Activated B cell treated with CpG ODN at 0.5 μM for 24 hours (primary cell): ENCODE data around the gene RPRD1B. TPM values are rescaled to one million over a fixed set of nuclear protein-coding genes. Genes with fewer than 3 reads are reported as not detected.

Source experiments
- ATAC-seq: fragments of 200-7000 bp; cut with Tn5 transposase; one replicate; pipeline ENCODE4 v1.10.0; 2021; ENCODE audit warnings: low read depth, mild to moderate bottlenecking, moderate library complexity
- CTCF ChIA-PET: fragments of 350-600 bp; sonication (Branson Sonifier 250); formaldehyde crosslinking; loops from one replicate; lab custom pipeline; 2021; ENCODE audit warnings: antibody characterized with exemption; lab: Charles Lee
- POLR2A ChIA-PET: fragments of 350-600 bp; sonication (Branson Sonifier 250); formaldehyde crosslinking; loops from one replicate; lab custom pipeline; 2021; ENCODE audit warnings: antibody characterized with exemption; lab: Charles Lee
- DNase-seq: peaks from one replicate; pipeline ENCODE4 v3.0.0; 2022
- H3K27ac Mint-ChIP-seq: one replicate; pipeline ENCODE4 v1.8.0; 2020; ENCODE audit warnings: mixed read lengths
- H3K27me3 Mint-ChIP-seq: one replicate; pipeline ENCODE4 v1.8.0; 2021; ENCODE audit warnings: mixed read lengths
- H3K36me3 Mint-ChIP-seq: one replicate; pipeline ENCODE4 v1.8.0; 2021; ENCODE audit warnings: low read depth, mixed read lengths
- H3K4me1 Mint-ChIP-seq: one replicate; pipeline ENCODE4 v1.8.0; 2021; ENCODE audit warnings: mixed read lengths
- H3K4me3 Mint-ChIP-seq: one replicate; pipeline ENCODE4 v1.8.0; 2020; ENCODE audit warnings: mild to moderate bottlenecking, mixed read lengths
- H3K9me3 Mint-ChIP-seq: one replicate; pipeline ENCODE4 v1.8.0; 2020; ENCODE audit warnings: mixed read lengths
- intact Hi-C: fragments of 100-400 bp; cut with micrococcal nuclease; formaldehyde crosslinking; loops from one replicate; pipeline ENCODE4 v1.15.1; 2024
- total RNA-seq: library from RNA; stranded (reverse); gene quantifications from 2 replicates; pipeline ENCODE4 v1.2.3, GENCODE V29; 2022
- TF ChIP-seq, protein P1 (sequence below): fragments of 200-600 bp; IDR thresholded peaks from one replicate; pipeline ENCODE4 v1.8.0; 2022; ENCODE audit warnings: antibody characterized with exemption, mild to moderate bottlenecking

RPRD1B gene
- total RNA-seq, 1 donor from 2014 or later: 38.4 TPM

DNA sequence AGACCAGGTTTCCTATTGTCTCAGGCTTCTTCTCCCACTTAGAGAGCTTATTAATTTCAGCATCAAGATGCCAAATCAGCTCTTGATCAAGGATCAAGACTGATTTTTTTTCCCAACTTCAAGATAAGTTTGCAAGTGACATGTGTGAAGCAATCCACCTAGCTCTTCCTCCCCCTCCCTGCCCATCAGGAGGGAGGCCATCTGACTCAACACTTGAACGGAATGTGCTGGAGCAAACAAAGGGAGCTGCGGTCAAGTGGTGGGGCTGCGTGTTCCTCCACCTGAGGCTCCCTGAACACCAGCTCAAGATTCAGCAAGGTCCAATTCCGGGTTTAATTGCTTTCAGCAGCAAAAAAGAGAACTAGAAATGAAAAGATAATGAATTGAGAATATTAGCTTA, 39.0 kb upstream of the RPRD1B start:
- no peaks in the 10 kb centered on the region for H3K9me3 Mint-ChIP-seq
- no peaks in the 10 kb centered on the region for H3K27me3 Mint-ChIP-seq
- intact Hi-C loops: loop anchor here (5.0 kb wide), 2 partner anchors 727 to 802 kb away; no protein-coding TSS in a partner anchor
- peaks cover 72% of the 10 kb centered on the region for H3K36me3 Mint-ChIP-seq
- no peak for ATAC-seq
- DNase-seq: no peak
- H3K4me1 Mint-ChIP-seq: peaks cover 20% of the 10 kb centered on the region
- H3K27ac Mint-ChIP-seq: no peak overlapping the region
- no peak overlapping the region for H3K4me3 Mint-ChIP-seq
- CTCF ChIA-PET: interaction anchor here (3.6 to 5.5 kb wide), 2 partner anchors 226 to 431 kb away, joined by 18 to 57 read pairs; no protein-coding TSS in a partner anchor
- POLR2A ChIA-PET: no interaction called here
- TF ChIP-seq, protein P1, sequence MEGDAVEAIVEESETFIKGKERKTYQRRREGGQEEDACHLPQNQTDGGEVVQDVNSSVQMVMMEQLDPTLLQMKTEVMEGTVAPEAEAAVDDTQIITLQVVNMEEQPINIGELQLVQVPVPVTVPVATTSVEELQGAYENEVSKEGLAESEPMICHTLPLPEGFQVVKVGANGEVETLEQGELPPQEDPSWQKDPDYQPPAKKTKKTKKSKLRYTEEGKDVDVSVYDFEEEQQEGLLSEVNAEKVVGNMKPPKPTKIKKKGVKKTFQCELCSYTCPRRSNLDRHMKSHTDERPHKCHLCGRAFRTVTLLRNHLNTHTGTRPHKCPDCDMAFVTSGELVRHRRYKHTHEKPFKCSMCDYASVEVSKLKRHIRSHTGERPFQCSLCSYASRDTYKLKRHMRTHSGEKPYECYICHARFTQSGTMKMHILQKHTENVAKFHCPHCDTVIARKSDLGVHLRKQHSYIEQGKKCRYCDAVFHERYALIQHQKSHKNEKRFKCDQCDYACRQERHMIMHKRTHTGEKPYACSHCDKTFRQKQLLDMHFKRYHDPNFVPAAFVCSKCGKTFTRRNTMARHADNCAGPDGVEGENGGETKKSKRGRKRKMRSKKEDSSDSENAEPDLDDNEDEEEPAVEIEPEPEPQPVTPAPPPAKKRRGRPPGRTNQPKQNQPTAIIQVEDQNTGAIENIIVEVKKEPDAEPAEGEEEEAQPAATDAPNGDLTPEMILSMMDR: no peak

DNA sequence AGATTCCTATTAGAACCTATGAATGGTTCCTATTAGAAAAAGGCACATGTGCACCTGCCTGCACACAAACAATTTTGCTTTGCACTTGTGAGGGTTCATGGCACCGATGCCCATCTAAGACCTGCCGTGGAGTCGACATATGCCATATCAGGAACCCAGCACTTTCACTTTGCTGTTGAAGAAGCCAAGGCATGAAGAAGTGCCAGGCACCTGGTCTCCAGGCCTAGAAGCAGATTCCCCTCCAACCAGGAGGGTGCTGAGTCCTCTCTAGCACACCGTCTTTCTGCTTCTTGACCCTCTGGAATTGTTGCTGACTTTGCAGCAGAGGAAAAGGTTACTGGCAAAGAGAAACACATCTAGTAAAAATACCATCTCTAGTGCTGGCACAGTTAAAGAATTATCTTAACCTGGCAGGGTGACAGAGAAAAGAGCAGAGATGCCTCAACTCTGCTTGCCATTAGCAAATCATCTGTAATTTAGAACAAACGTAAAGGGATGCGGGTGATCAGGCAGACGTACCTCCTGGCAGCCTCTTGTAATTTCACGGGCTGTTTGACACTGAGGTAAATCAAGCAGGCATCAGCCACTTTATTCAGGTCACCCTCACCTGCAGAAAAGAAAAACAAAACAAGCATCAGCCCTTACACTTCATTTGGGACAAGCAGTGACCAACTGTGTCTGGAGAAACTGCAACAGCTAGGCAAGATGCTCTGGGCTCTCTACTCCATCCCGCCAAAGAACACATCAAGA, 37.5 kb upstream of the RPRD1B start:
- ChIA-PET CTCF (interaction anchor here (5.5 kb wide), 1 partner anchor 432 kb away, joined by 57 read pairs; no protein-coding TSS in a partner anchor), POLR2A (no interaction called here)
- no peaks in the 10 kb centered on the region for H3K27me3 Mint-ChIP-seq
- TF ChIP-seq, protein P1: no peak
- no peaks in the 10 kb centered on the region for H3K9me3 Mint-ChIP-seq
- ATAC-seq (no peak), DNase-seq (no peak)
- peaks cover 8% of the 10 kb centered on the region for H3K4me1 Mint-ChIP-seq
- H3K27ac Mint-ChIP-seq: no peak overlapping the region
- H3K36me3 Mint-ChIP-seq: peaks cover 80% of the 10 kb centered on the region
- no peak overlapping the region for H3K4me3 Mint-ChIP-seq
- intact Hi-C loops: no loop called here

DNA sequence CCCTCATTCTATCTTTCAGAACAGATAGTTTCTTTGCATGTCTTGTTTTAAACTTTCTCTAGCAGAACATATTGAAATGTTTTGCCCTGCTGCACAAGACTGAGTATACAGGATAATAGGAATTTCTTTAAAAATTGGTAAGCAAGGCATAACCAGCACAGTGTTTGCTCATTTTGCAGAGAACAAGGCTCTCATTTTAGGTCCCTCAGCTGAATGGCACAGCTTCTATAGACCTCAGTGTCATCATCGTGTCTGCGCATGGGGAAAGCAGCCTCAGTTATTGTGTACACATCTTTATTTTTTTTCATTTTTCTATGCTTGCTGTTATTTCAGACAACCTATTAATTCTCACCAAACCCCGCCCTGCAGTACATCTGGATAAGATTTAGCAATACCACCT, 36.0 kb upstream of the RPRD1B start:
- intact Hi-C loops: no loop called here
- no peaks in the 10 kb centered on the region for H3K9me3 Mint-ChIP-seq
- CTCF ChIA-PET: no interaction called here
- peaks cover 84% of the 10 kb centered on the region for H3K36me3 Mint-ChIP-seq
- no peaks in the 10 kb centered on the region for H3K27me3 Mint-ChIP-seq
- no peak overlapping the region for H3K4me3 Mint-ChIP-seq
- POLR2A ChIA-PET: no interaction called here
- TF ChIP-seq, protein P1: no peak
- no peak overlapping the region for H3K27ac Mint-ChIP-seq
- DNase-seq (no peak), ATAC-seq (no peak)
- H3K4me1 Mint-ChIP-seq: no peaks in the 10 kb centered on the region

DNA sequence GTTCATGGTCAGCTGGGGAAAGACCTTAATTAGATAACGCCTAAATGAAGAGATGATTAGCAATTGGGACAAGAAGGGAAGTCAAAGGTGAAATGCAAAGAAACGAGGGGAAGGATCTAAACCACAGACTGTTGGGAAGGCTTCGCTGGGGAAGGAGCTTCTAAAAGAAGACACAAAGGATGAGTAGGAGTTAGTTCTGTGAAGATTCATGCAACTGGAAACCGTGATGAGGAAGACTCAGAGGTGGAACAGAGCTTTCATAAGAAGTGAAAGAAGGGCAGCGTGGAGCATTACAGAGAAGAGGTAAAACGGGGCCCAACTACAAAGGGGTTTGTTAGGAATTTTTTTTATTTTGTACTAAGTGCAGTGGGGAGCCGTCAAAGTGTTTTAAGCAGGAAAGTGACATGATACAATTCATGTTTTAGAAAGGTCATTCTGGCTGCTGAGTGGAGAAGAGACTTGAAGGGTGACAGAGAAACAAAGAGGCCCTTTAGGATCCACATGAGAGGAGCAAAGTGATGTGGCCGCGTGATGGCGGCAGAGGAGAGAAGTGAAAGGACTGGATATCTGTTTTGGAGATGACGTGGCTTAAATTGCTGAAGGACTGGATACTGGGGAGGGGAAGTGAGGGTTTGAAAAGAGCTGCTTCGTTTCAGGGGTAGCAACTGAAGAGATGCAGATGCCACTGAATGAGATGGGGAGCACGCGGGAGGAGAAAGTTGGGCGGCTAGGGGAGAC, 33.9 kb upstream of the RPRD1B start:
- no peak overlapping the region for H3K4me3 Mint-ChIP-seq
- intact Hi-C loops: no loop called here
- CTCF ChIA-PET: interaction anchor here (1.0 kb wide), 1 partner anchor 221 kb away, joined by 3 read pairs; no protein-coding TSS in a partner anchor

More for the DNA sequence above, 33.9 kb upstream of the RPRD1B start:
- H3K27ac Mint-ChIP-seq: no peak overlapping the region
- POLR2A ChIA-PET: no interaction called here
- ATAC-seq: no peak
- H3K27me3 Mint-ChIP-seq: no peaks in the 10 kb centered on the region
- no peaks in the 10 kb centered on the region for H3K4me1 Mint-ChIP-seq
- DNase-seq: no peak
- peaks cover 92% of the 10 kb centered on the region for H3K36me3 Mint-ChIP-seq
- TF ChIP-seq, protein P1: no peak
- no peaks in the 10 kb centered on the region for H3K9me3 Mint-ChIP-seq
